GM11168 (cell line): ENCODE results near the gene SESN2.

Experiments
- in situ Hi-C: fragments of 300-500 bp; cut with MboI; formaldehyde crosslinking; loops from one replicate; pipeline ENCODE4 v1.12.0; 2022; ENCODE audit warnings: low sequenced_read_pairs; ENCODE audit not compliant: unreplicated experiment

SESN2 gene, protein sequence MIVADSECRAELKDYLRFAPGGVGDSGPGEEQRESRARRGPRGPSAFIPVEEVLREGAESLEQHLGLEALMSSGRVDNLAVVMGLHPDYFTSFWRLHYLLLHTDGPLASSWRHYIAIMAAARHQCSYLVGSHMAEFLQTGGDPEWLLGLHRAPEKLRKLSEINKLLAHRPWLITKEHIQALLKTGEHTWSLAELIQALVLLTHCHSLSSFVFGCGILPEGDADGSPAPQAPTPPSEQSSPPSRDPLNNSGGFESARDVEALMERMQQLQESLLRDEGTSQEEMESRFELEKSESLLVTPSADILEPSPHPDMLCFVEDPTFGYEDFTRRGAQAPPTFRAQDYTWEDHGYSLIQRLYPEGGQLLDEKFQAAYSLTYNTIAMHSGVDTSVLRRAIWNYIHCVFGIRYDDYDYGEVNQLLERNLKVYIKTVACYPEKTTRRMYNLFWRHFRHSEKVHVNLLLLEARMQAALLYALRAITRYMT

DNA sequence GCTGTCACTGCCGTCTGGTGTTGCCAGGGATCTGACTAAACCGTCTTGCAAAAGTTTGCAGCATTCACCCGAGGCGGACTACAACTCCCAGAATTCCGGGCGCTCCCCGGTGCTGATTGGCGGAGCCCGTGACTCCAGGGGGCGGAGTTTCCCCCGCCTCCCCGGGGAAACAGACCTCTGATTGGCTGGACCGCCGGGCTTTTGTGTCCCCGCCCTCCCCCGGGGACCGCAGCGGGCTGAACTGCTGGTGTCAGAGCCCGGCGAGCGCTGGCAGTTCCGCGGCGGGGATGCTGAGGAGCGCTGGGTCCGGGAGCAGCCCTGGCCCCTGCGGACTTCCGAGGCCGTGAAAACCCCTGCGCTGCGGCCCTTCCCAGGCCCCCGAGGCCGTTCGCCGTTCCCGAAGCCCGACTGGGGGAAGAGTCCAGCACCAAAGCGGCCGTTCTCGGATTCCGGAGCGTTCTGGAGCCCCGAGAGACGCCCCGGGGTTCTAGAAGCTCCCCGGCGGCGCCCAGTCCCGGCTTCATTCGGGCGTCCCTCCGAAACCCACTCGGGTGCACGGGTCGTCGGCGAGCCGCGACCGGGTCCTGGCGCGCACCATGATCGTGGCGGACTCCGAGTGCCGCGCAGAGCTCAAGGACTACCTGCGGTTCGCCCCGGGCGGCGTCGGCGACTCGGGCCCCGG is at the start of gene SESN2:
SESN2 (plus strand) TSS at position 267 of the 682 bp plus-strand sequence; CDS start at position 597, 330 bp downstream.
- in situ Hi-C loops, result no loop called here

DNA sequence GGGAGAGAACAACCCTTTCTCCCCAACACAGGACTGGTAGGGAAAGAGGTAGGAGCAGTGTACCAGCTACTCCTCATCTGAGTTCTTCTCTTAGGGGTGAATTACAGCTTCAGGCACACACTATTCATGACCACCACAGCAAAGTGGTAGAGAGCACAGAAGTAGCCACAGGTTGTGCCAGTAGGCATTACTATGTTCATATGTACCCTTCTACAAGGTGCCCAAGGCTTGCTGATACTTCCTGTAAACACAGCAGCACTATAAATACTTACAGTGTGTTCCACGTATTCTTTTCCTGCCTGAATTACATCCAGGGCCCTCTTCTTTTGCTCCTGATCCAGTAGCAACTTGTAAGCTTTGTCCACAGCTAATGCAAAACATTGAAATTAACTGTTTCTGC is 49.6 kb upstream of the SESN2 start:
- in situ Hi-C loops, result loop anchor here (5.0 kb wide), 1 partner anchor 117 kb away; no protein-coding TSS in a partner anchor

DNA sequence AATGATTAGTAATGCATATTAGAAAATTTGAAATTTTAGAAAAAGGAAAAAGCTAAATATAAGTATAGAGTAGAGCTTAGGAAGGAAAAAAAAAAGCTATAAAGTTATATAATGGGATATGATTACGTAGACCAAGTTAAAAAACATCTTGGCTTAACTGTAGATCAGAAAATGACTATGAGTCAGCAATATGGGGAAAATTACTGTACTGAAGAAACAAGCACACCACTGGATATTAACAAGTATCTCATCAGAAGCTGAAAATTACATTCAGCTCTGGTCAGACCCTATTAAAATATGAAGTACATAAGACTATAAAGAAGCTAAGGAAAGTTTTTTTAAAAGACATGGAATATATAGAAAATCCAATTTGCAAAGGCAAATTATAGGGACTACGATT is 46.0 kb upstream of the SESN2 start:
- in situ Hi-C loops, result no loop called here

DNA sequence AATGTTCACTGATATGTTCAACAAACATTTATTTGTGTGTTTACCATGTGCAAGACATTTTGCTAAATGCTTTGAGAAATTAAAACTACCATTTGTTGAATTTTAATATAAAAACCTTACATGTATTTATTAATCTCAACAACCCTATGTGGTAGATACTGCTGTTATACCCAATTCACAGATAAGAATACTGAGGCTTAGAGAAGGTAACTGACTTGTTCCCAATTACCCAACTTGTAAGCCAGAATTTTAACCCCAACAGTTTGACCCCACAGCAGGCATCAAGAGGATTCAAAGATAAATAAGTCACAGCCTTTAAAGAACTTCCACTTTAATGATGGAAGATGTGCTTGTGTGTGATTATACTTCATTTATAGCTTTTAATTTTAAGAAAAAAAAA is 30.2 kb upstream of the SESN2 start:
- in situ Hi-C loops, result no loop called here

DNA sequence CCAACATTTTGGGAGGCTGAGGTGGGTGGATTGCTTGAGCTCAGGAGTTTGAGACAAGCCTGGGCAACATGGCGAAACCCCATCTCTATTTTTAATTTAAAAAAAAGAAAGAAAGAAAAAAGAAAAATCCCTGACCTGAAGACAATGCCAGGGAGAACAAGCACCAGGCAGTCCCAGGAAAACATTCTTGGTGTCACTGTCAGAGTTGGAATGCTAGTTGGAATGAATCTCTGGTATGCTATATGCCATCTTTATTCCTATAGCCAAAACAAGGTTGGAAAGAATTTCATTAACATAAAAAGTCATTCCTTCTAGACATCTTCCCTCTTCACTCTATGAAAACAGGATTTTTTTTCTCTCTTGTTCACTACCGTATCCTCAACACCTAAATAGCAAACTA is 29.3 kb upstream of the SESN2 start:
- in situ Hi-C loops, result no loop called here

DNA sequence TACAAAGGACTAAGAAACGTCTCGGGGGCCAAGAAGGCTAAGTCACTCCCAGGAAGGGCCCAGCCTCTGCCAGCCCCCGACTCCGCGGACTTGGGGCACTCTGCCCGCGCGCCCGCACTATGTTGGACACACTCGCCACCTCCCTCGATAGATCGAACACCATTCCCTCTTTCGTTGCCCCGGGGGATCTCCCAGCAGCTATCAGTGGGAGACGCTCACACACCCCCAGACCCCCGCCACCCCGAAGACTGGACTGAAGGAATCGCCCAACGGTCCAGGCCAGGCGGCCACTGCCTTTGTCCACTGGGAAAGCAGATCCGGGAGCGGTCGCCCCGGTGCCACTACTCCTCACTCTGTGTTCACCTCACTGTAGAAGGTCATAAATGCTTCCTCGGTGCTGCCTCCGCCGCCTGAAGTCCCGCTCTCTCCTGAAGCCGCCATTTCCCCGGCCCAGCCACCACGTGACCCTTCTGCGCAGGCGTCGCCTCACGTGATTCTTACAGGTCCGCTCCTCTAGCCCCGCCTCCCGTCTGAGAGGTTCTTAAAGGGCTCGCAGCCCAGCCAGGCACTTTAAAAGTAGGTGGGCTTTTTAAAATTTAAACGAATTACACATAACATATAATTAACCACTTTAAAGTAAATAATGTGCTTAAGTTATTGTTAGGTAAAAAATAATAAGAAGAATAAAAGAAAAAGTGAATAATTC is 26.6 kb upstream of the SESN2 start, which contains the start of gene DNAJC8:
DNAJC8 (minus strand) TSS at position 472 of the 706 bp plus-strand sequence; CDS start at position 441, 31 bp downstream.
- in situ Hi-C loops, result no loop called here

DNA sequence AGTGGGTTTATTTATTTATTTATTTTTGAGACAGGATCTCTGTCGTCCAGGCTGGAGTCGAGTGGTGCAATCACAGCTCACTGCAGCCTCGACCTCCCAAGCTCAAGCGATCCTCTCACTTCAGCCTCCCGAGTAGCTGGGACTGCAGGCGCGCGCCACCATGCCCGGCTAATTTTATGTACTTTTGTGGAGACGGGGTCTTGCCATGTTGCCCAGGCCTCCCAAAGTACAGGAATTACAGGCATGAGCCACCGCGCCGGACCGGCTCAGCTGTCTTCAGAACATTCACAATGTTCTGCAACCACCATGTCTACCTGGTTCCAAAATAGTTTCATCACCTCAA is 26.1 kb upstream of the SESN2 start:
- in situ Hi-C loops, result no loop called here

DNA sequence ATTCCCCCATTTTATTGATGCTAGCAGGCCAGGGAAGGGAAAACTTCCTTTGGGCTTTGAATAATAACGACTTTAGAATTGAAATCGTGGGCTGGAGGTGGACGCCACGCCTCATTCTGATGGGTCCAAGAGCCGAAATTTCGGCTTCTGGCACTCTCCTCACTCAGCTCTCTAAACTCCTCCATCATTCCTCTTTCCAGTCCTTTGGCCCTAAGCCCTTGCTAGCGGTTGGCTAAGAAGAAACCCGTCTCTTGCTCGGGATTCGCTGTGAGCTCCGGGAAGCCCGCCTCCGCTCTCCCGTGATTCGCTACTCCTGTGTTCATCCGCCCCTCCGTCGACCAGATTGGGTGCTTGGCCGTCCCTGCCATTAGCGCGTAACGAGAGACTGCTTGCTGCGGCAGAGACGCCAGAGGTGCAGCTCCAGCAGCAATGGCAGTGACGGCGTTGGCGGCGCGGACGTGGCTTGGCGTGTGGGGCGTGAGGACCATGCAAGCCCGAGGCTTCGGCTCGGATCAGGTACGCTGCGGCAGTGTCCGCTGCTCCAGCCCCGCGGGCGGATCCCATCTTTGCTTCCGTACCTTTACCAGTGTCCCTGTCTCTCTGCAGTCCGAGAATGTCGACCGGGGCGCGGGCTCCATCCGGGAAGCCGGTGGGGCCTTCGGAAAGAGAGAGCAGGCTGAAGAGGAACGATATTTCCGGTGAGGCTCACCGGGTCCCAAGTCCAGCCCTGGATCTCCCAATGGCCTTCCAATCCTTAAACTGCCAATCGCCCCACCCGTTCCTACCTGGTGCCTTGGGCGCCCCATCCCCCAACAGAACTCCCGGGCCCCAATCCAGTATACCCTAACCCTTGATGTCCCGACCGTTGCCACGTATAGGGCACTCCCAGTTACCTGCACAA is 23.3 kb upstream of the SESN2 start, which contains the start of gene ATP5IF1:
ATP5IF1 (plus strand) TSS at position 370 of the 901 bp plus-strand sequence; CDS start at position 430, 60 bp downstream.
- in situ Hi-C loops, result no loop called here

DNA sequence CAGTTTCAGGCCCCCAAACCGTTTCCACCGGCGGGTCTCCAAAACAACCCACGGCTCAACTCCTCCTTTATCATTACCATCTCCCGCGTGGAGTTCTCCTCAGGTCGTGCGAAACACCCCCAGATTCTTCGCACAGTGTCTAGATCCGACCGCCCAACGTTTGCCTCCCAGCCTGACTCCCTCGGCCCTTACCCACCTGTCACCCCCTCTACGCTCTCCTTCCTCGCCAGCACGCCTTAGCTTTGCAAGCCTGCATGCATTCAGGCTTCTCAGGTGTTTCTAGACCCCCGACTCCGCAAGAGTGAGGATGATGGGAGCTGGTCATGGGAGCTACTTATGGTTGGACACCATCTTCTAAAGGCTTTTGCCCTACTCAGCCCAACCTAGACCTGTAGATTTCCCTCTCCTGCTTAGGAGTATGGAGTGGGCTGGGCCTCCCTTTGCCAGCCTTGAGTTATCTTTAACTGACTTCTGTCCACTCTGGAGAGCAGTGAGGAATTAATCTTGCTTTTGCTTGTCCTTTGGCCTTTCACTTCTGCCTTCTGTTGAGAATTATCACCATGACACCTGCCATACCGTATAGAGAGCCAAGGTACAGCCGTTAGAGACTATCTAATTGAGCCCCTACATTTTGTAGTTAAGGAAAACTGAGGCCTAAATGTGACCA is 22.5 kb upstream of the SESN2 start:
- in situ Hi-C loops, result no loop called here

DNA sequence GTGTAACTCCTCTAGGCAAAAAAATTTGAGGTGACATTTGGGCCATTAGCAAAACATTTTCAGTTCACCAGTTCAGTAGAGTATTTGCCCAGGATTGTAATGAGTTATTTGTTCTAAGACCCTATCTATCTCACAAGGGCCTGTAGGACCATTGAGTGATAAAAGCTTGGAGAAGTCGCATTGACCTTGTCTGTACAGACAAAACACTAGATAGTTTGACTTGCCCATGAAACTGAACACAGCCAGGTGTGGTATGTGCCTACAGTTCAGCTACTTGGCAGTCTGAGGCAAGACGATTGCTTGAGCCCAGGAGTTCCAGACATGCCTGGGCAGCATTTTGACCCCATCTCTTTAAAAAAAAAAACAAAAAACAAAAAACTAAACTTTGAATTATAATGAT is 20.3 kb upstream of the SESN2 start:
- in situ Hi-C loops, result no loop called here

DNA sequence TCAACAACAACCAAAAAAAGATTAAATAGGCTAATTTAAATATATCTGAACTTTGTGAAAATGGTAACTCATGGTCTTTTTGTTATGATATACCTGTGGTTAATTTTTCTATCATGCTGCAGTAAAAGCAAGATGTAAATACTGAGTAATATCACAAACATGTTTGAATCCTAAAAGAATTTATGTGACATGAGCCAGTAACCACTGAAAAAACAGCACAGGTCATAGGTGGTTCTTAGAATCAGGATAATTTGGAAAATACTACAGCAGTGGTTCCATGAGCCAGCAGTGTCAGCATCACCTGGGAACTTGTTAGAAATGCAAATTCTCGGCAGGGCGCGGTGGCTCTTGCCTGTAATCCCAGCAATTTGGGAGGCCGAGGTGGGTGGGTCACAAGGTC is 19.3 kb upstream of the SESN2 start:
- in situ Hi-C loops, result no loop called here

DNA sequence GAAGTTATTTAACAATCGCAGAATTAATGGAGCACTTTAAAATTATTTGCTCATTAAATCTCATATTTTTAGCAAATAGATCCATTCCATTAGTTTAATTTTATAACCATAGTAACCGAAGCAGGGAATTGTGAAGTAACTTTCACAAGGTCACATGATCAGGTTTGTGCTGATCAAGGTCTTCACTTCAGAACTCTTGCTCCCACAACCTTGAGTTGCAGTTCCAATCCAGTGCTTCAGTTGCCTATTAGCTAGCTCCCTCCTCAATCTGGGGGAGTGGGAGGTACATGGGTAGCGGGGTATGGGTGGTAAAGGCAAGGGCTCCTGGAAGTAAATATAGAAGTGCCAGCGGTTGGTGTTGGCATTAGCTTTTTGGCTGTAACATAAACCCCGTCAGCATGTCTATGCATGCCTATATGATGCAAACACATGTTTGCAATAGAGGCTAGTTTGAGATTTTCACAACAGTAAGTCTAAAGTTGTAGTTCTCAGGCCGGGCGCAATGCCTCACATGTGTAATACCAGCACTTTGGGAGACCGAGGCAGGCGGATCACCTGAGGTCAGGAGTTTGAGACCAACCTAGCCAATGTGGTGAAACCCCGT is 17.6 kb upstream of the SESN2 start:
- in situ Hi-C loops, result no loop called here

DNA sequence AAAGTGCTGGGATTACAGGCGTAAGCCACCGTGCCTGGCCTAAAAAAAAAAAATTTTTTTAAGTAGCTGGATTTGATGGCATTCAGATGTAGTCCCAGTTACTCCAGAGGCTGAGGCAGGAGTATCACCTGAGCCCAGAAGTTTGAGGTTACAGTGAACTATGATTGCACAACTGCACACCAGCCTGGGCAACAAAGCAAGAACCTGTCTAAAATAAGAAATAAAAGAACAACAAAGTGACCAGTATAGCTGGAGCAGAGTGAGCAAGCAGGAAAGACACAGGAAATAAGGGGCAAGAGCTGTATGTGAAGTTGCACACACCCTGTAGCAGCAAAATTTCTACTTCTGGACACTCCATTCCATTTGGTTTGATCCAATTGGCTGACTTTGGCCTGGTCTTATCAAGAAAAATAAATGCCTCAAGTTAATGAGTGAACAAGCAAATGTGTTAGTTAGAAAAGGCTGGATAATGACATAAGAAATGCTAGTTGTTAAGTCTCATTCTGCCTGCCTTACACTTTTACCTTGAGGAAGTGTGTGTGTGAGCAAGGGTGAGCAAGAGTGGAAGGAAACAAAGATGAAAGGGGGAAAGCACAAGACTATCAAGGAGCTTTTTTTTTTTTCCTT is 15.5 kb upstream of the SESN2 start:
- in situ Hi-C loops, result no loop called here

DNA sequence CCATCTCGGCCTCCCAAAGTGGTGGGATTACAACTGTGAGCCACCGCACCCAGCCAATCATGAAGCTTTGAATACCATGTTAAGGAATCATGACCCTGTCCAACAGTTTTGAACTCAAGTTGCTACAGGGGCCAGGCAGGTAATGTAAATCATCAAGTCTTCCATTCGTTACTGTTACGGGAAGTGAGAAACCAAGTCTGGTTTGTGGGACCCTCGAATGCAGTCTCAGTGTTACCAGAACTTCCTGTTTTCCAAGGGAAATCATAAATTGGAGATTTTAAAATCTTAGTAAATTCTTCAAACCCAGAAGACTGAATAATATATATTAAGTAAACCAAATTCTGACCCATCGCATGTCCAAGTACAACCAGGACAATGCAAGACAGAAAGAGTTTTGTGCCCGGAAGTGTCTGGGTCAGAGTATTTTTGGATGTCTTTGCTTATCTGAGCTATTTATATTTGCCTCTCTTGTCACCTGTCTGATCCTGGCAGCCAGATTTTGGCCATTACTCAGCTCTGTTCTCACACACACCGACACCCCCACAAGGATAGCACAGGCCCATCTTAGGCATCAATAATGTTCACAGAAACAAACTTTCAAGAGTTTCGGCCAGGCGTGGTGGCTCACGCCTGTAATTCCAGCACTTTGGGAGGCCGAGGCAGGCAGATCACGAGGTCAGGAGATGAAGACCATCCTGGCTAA is 14.6 kb upstream of the SESN2 start:
- in situ Hi-C loops, result no loop called here

DNA sequence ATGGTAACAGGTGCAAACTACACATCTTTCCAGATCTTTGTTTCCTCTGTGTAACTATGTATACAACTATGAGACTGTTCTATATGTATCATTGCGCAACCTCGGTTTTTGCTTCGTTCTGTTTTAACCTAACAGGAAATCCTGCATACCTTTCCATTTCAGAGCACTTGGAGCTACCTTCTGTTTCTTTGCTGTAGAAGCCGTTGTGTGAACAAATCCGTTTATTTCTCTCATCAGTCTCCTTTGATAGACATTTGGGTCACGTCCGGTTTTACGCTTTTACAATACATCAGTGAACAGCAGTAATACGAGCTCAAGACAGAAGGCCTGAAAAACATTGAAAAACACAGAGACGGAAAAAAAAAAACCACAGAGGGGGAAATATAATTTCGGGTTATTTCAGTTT is 12.9 kb upstream of the SESN2 start:
- in situ Hi-C loops, result no loop called here

DNA sequence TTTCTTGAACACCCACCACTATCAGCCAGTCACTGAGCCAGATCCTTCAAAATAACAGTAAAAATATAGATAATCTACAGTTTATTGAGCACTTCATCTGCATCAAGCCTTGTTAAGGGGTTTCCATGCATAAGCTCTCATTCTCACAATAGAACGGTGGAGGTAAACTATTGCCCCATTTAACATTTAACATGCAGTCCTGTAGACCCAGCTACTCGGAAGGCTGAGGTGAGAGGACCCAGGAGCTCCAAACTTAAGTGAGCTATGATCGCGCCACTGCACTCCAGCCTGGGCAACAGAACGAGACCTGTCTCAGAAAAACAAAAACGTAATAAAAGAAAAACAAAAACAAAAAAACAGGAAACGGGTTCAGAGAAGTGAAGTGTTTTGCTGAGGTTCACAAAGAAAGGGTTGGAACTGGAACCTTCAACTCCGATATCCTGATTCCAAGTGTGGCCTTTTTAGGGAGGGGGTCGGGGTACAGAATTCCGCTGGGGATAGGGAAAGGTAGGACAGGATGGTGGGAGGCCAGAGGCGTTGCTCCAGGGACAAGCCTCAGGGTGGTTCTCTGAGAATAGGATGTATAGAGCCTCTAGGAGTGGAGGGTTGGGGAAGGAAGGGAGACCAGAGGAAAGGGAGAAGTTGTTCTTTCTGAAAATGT is 11.6 kb upstream of the SESN2 start:
- in situ Hi-C loops, result no loop called here

DNA sequence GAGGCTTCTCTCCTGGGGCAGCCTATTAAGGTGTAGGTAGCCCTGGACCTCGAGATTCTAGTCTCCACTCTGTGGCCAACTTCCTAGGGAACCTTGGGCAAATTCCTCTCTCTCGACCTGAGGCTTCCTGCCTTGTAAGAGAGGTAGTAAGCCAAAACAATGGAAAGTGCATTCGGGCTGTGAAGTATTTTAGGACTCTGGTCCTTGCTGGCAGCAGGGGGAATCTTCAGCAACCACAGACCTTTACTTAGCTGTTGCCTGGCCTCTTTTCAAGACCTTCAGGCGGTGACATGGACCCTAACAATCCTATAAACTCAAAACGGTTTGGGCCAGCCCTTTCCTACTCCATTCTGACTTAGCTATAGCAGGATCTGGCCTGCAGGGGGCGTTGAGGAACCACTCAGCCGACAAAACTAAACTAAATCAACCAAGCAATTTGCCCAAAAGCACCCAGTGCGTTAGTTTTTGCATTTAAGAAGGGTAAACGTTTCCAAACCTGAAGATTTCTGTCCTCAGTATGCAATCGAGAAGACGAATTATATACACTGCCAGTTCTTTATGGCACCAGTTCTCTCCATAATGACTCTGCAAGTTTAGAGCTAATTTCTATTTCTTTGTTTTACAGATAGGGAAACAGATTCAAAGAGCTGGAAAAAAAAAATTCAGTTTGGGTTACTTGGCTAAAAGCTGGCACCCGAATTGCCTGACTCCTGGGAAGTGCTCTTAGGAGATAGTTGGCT is 10.9 kb upstream of the SESN2 start:
- in situ Hi-C loops, result no loop called here
